ENCODE data around the gene STAT4.

The STAT4 gene

GRCh38 chr2:191083540-191083939, 67.3 kb downstream of the STAT4 start:
- no peak for DNase-seq (ENCODE audit: low read depth in 2 of 2)

- DNase-seq (ENCODE audit: low read depth in 2 of 2) = no peak
Observed at GRCh38 chr2:191082321-191082720, 68.5 kb downstream of the STAT4 start.

- DNase-seq (ENCODE audit: low read depth in 2 of 2) = no peak
Observed at GRCh38 chr2:191081411-191082155, 69.2 kb downstream of the STAT4 start.

- no peak for DNase-seq (ENCODE audit: low read depth in 2 of 2)
Observed at GRCh38 chr2:191078165-191078867, 72.5 kb downstream of the STAT4 start.

GRCh38 chr2:191070276-191070675, 80.5 kb downstream of the STAT4 start:
- no peak for DNase-seq (ENCODE audit: low read depth in 2 of 2)

- DNase-seq (ENCODE audit: low read depth in 2 of 2) = no peak
Observed at GRCh38 chr2:191069606-191070005, 81.2 kb downstream of the STAT4 start.

GRCh38 chr2:191066919-191067233, 83.9 kb downstream of the STAT4 start:
- no peak for DNase-seq (ENCODE audit: low read depth in 2 of 2)

GRCh38 chr2:191066197-191066918, 84.4 kb downstream of the STAT4 start:
- no peak for DNase-seq (ENCODE audit: low read depth in 2 of 2)

GRCh38 chr2:191065785-191066184, 85.0 kb downstream of the STAT4 start:
- DNase-seq (ENCODE audit: low read depth in 2 of 2) = no peak

GRCh38 chr2:191064590-191064989, 86.2 kb downstream of the STAT4 start:
- no peak for DNase-seq (ENCODE audit: low read depth in 2 of 2)

GRCh38 chr2:191063584-191063983, 87.2 kb downstream of the STAT4 start:
- no peak for DNase-seq (ENCODE audit: low read depth in 2 of 2)

GRCh38 chr2:191061381-191061980, 89.3 kb downstream of the STAT4 start:
- DNase-seq (ENCODE audit: low read depth in 2 of 2) = no peak

- DNase-seq (ENCODE audit: low read depth in 2 of 2) = no peak
Observed at GRCh38 chr2:191059308-191059707, 91.5 kb downstream of the STAT4 start.

GRCh38 chr2:191056228-191056627, 94.6 kb downstream of the STAT4 start:
- no peak for DNase-seq (ENCODE audit: low read depth in 2 of 2)

GRCh38 chr2:191053256-191053655, 97.5 kb downstream of the STAT4 start:
- DNase-seq (ENCODE audit: low read depth in 2 of 2) = no peak

- no peak for DNase-seq (ENCODE audit: low read depth in 2 of 2)
Observed at GRCh38 chr2:191051825-191052778, 98.7 kb downstream of the STAT4 start.

- no peak for DNase-seq (ENCODE audit: low read depth in 2 of 2)
Observed at GRCh38 chr2:191051177-191051576, 99.6 kb downstream of the STAT4 start.

- DNase-seq (ENCODE audit: low read depth in 2 of 2) = no peak
Observed at GRCh38 chr2:191050640-191050987, 100.2 kb downstream of the STAT4 start.

GRCh38 chr2:191049728-191050639, 100.8 kb downstream of the STAT4 start:
- no peak for DNase-seq (ENCODE audit: low read depth in 2 of 2)

- no peak for DNase-seq (ENCODE audit: low read depth in 2 of 2)
Observed at GRCh38 chr2:191048073-191048472, 102.7 kb downstream of the STAT4 start.
